Measurements from ENCODE around the gene PLS1. TPM values are rescaled to one million over a fixed set of nuclear protein-coding genes. Genes with fewer than 3 reads are reported as not detected.
A peak's percentile ranks its signal among the peaks of the same experiment; 100 is the strongest.
"Not testable (repeated sequence)": the region's sequence is repeated elsewhere in the genome, so short reads cannot be mapped to it uniquely, and the experiment has no call there.

Gene PLS1
- polyA plus RNA-seq, 4 donors = 25.0 to 29.3 (median 27.1) TPM

DNA sequence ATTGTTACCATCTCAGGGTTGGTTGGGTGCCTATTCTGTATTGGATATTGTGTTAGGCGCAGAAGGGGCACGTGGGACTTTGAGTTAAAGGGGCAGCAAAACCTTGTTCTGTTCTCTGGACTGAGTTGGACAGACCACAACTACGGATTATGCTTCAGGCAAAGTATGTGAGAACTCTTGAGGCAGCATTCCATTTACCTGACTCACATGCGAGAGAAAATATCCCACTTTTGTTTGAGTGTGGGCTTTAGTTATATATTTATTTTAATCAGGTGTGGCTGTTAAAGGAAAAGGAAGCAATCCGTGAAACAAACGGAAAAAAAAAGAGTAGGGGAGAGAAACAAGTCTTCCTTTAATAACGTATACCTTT lies 627 bp upstream of the PLS1 start:
- peak in 1 of 4 donors; percentile 24 for DNase-seq (ENCODE audit: low read depth in 4 of 4, low spot score in 2 of 4)

DNA sequence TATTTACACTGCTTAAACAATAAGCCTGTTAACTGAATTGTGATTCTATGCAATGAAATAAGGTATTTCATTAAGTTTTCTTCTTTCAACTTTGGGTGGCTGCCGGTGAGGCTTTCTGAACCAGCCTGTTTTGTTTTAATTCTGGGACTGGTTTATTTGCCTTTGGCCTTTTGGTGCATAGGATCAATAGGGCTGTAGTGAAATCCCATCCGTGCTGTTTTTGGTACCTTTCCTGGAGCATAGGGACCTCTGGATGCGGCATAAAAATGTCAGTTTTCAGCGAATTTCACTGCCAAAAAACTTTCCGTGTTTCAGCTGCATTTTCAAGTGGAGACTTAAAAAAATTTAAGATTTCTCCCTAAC lies 514 bp downstream of the PLS1 start:
- no peak for DNase-seq (ENCODE audit: low read depth in 4 of 4, low spot score in 2 of 4)

DNA sequence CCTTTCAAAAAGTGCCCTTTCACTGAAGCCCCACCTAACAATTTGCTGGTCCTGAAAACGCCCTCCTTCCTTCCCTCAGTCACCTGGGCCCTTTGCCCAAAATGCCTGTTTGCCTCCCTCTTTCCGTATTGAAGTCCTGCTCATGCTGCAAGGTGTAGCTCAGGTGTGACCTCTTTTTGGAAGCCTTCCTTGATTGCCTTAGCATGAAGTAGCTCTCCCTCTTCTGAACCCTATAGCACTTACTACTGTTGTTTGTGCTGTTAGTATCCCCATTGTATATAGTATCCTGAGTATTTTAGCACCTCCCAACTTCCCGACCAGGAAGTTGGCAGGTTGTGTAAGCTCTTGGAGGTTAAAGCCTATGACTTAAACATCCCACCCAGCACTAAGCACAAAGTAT lies 1.7 kb downstream of the PLS1 start:
- DNase-seq (ENCODE audit: low read depth in 4 of 4, low spot score in 2 of 4) = no peak

DNA sequence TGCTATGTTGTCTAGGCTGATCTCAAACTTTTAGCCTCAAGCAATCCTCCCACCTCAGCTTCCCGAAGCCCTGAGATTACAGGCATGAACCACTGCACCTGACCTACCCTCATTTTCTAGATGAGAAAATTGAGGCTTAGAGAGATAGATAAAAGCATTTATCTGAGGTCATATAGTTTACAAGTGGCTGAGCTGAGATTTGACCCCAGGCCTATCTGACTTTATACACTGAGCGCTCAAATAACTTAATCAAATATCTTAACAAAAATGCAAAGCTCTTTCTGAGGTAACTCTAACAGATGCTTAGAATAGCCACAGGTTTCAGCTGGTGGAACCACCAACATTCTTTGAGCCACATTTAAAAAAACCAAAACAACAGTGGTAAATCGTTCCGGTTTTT lies 5.5 kb downstream of the PLS1 start:
- no peak for DNase-seq (ENCODE audit: low read depth in 4 of 4, low spot score in 2 of 4)

DNA sequence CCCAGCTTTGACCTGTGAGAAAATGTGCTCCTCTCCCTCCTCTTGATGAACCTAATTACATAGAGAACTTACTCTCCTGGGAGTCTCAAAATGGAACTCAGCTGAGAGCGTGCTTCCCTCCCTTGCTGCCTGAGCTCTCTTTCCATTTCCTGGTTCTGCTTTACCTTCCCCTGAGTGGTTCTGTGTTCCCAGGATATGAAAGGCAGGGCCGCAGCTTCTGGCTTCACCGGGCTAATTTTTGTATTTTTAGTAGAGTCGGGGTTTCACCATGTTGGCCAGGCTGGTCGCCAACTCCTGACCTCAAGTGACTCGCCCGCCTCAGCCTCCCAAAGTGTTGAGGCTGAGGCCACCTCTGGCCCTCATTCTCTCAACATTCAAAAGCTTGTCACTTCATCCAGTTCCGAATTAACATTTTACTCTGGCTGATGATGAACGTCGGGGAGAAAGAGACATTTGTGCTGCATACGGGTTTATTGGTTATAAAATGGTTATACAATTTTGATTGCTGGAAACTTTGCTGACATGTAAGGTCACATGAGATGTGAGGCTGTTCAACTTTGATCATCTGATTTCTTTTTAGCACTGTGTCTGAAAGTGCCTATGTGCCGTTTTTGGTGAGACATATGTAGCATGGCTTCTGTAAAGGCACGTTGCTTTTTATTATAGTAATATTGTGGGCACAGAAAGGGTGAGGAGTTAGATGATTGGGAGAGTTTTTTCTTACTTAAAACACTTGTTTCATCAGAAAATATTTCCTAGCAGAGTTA lies 6.6 kb downstream of the PLS1 start:
- DNase-seq (ENCODE audit: low read depth in 4 of 4, low spot score in 2 of 4) = no peak

DNA sequence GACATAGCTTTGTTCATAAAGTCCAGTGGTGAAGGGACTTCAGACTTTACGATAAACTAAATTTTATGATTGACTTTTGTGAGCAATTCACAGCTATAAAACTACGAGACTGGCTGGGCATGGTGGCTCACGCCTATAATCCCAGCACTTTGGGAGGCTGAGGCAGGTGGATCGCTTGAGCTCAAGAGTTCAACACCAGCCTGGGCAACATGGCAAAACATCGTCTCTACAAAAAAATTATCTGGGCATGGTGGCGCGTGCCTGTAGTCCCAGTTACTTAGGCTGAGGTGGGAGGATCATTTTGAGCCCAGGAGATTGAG lies 7.2 kb downstream of the PLS1 start:
- DNase-seq (ENCODE audit: low read depth in 4 of 4, low spot score in 2 of 4) = not testable (repeated sequence)

DNA sequence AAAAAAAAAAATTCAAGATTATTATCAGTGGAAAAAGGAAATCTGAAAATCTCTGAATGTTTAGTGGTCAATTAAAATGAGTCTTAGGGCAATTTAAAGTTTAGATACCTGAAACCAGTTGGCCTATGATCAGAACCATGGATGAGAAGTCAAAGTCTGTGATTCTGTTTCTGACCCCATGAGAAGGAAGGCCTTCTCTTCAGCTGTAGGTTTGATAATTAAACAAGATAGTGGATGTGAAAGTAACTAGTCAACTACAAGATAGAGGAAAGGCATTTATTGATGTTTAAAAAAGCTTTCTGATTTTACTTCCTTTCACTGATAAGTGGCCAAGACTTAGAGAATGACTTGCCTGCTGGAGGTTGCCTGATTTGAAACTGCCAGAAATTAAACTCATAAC lies 8.7 kb downstream of the PLS1 start:
- no peak for DNase-seq (ENCODE audit: low read depth in 4 of 4, low spot score in 2 of 4)

DNA sequence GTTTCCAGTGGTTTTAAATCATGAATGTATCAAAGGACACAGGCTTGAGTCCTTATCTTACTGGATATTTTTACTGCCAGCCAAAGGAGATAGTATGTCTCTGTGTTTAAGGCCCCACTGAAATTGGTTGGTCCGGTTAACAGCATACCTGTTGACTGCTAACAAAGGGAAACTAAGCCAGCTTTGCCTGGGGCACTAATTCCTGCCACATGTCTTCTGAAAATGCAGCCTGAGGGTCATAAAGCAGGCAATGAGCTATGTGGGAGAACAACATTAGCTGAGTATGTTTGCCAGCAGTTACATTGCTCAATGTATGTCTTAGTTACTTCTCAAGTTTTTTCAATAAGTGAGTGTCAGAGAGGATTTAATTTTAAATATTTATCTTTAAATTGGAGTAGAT lies 12.4 kb downstream of the PLS1 start:
- DNase-seq (ENCODE audit: low read depth in 4 of 4, low spot score in 2 of 4) = no peak

DNA sequence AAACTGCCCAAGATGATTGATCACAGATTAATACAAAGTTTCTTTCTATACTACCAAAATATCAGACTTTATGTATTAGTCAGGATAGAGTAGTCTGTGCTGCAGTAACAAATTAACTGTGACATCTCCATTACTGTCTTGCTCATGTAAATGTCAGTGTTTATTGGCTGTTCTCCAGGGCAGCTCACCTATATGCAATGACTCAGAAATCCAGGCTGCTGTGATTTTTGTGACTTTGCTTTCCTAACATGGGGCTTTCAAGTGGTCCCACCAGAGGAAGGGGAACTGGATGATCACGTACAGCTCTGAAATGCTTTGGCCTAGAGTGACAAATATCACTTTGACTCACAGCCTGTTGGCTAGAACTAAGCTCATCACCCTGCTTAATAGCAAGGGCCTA lies 12.9 kb downstream of the PLS1 start:
- DNase-seq (ENCODE audit: low read depth in 4 of 4, low spot score in 2 of 4) = no peak

DNA sequence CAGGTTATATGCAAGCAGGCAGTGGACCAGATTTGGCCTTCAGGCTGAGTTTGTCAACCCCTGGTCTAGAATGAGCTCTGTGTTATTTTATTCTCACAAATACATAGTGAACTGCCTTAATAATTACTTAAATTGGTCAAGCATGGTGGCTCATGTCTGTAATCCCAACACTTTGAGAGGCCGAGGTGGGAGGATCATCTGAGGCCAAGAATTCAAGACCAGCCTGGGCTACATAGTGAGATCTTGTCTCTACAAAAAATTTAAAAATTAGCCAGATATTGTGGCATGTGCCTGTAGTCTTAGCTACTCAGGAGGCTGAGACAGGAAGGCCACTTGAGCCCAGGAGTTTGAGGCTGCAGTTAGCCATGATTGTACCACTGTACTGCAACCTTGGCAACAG lies 15.0 kb downstream of the PLS1 start:
- DNase-seq (ENCODE audit: low read depth in 4 of 4, low spot score in 2 of 4) = no peak

DNA sequence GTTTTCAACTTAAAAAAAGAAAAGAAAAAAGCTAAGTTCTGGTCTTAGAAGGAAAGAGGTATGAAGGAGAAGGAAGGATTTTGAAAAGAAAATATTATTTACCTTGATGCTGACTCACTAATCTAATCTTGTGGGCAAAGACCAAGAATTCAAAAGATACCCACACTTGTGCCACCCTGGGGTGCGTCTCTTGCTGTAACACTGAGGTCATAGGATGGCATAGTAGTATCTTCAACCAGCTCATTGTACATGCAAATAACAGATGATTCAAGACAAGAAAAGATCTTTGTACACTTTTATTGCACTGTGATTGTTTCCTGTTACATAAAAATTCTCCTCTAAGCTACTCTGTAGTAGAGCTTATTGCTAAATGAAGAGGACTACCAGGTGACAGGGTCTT lies 17.3 kb downstream of the PLS1 start:
- DNase-seq (ENCODE audit: low read depth in 4 of 4, low spot score in 2 of 4) = no peak

DNA sequence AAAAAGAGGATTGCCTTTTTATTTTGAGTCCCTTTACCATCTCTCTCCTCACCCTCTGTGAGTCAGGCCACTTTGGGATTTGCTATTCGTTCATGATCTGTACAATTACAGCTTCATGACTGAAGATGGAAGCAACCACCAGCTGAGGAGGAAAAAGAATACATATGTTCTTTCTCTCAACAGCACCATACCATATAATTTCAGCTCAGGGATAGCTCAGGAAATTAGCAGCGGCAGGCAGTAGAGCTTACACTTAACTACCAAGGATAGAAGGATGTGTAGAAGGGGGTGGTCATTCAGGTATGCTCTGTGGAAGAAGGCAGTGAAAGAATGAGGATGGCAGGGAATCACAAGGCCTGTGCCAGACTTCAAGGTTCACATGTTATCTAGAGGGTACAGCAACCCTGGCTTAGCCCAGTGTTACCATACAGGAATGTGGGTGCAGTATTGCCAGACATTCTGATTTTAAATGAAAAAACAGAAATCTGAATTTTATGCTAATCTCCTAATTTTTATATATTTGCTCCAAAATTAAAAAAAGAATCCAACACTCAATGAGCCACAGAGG lies 17.9 kb downstream of the PLS1 start:
- no peak for DNase-seq (ENCODE audit: low read depth in 4 of 4, low spot score in 2 of 4)

DNA sequence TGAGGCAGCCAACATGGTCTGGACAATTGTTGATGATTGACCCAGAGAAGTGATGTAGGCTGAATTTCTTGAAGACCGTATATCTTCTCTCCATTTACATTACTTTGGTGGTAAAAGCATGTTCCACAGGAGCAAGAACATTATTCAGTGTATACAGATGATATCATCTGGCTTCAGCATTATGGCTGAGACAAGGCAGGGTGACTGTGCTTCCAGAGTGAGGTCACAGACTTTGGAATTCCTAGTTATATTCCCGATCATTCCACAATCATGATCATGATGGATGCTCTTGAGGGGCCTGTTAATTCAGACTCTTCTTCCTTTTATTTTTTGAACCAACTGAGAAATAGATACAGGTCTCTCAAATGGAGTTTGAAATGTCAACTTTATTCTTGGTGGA lies 19.0 kb downstream of the PLS1 start:
- no peak for DNase-seq (ENCODE audit: low read depth in 4 of 4, low spot score in 2 of 4)

DNA sequence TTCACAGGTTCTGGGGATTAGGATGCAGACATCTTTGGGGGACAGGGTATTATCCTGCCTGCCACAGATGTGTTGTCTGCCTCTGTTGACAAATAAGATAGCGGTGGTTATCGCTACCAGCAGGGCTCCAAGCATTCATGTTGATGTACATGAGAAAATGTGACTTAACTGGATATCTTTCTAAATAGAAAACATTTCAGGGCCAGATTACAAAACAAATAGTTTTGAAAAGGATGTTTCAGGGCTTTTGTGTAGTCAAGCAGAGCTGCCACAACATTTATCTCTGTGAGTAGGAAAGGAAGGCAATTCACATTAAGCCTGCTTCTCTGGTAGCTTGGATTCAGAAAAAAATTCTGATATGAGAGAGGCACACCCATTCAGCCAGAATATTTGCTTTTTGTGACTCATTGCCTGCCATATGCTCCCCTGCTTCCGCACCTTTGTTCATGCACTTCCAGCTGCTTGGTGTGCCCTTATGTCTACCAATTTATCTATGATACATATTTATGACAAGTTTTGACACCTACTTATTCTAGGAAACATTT lies 22.8 kb downstream of the PLS1 start:
- DNase-seq (ENCODE audit: low read depth in 4 of 4, low spot score in 2 of 4) = no peak

DNA sequence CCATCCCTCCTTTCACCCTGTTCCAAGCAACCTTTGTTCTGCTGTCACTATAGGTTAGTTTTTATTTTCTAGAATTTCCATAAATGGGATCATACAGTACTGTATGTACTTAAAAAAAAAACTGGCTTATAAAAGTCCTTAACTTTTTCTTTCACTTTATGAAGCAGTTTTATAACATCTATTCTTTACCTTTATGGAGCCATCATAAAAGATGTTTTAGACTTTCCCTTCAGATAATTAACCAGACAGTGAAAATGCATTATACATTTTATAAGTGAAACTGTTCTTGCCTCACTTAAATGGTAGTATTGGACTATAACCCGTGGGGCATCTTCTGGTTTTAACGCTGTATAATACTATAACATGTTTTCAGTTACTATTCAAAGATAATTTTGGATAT lies 26.2 kb downstream of the PLS1 start:
- DNase-seq (ENCODE audit: low read depth in 4 of 4, low spot score in 2 of 4) = no peak

DNA sequence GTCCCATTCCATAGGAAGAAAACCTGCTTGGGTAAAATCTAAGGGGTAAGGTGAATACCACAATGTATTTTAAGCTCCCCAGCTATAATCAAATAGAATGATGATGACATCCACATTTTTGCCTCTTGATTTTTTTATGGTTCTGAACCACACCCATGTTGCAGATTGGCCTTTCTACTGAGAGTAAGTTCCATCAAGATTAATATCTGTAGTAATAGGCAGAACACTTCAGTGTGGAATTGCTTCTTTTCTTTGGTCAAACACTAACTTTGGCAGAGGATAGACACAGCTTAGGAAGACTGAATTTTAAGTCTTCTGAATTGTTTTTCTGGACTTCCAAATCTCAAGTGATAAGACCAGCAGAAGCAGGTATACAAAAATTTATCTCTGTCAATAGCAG lies 27.0 kb downstream of the PLS1 start:
- DNase-seq (ENCODE audit: low read depth in 4 of 4, low spot score in 2 of 4) = no peak

DNA sequence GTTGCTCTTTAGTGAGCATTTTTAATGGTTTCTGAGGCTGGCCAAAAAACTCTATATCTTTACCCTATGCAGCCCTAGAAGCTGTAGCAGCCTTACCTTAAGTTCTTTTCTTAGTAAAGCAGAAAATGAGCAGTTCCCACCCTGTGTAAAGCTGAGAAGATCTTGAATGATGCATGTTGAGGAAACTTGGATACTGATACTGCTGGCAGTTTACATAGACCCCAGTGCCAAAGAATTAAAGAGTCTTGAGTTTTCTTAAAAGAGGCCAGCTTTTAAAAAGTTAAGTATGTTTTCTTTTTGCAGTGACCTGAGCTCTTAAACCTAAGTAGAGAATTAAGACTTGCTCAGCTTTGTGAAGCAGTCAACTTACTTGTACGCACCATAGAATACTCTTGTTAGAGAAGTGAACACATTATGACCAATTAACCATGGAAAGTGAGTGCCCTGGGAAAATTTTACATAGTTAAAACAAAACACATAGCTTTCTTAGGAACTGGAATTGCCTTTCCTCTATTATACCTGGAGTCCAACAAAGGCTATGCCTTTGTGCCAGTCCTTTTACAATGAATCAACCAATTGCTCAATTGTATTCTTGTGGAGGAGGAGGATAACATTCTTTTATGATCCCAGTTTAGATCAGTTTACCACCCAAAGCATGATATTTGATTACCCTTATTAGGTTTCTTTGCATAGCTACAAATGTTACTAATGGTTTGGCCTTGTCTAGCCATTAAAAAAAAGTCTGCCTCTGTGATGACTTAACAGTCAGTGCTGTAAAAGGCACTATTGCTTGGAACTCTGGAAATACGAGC lies 28.4 kb downstream of the PLS1 start:
- no peak for DNase-seq (ENCODE audit: low read depth in 4 of 4, low spot score in 2 of 4)

DNA sequence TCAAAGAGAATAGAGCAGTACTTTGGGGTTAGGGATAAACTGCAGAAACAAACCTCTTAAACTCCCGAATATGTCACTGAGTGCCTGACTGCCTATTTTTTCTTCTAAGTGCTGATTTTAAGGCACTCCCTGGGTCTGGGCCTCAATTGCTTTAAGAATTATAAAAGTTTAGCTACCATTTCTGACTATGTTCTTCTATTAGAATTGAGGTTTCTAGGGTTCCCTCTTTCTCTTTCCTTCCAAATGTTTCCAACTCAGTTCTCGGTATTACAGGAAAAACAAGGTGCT lies 28.9 kb downstream of the PLS1 start:
- no peak for DNase-seq (ENCODE audit: low read depth in 4 of 4, low spot score in 2 of 4)

DNA sequence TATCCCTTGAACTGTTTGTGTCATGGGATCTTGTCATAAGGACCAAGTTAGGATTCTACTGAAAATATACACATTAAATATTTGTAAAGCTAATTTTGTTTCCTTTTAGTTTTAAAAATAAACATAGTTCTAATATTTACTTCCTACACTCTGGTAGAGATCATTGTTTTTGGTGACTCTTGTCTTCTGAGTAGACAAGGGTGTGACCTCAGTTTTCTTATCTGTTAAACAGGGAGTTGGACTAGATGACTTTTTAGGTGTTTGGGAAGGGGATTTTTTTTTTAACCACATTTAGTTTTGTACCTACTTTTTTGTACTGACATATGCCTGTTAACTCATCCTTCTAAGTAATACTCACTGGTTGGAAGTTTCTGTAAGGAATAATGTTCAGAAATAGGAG lies 30.8 kb downstream of the PLS1 start:
- no peak for DNase-seq (ENCODE audit: low read depth in 4 of 4, low spot score in 2 of 4)

DNA sequence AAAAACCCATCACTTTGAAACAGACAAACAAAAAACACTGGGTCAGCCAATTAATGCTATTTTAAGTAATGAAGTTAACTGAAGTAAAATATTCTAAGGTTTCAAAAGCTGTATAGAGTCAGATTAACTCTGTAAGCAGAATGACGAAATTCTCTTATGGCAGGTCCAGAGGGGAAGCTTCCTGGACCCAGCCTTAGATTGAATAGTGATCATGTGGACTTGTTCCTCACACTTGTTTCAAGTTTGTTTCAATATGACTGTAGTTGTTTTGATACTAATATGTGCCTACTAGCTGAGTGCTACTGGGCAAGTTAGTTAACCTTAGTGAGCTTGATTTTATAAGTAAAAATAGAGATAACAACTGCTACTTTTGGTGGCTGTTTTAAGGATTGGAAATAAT lies 32.6 kb downstream of the PLS1 start:
- no peak for DNase-seq (ENCODE audit: low read depth in 4 of 4, low spot score in 2 of 4)

DNA sequence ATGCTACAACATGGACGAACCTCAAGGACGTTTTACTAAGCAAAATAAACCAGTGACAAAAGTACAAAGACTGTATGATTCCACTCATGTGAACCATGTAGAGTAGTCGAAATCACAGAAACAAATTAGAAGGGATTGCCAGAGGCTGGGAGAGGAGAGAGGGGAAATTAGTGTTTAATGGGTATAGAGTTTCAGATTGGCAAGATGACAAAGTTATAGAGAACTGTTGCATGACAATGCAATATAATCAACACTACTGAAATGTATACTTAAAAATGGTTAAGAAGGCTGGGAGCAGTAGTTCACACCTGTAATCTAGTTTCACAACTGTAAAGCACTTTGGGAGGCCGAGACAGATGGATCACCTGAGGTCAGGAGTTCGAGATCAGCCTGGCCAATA lies 36.9 kb downstream of the PLS1 start:
- no peak for DNase-seq (ENCODE audit: low read depth in 4 of 4, low spot score in 2 of 4)

DNA sequence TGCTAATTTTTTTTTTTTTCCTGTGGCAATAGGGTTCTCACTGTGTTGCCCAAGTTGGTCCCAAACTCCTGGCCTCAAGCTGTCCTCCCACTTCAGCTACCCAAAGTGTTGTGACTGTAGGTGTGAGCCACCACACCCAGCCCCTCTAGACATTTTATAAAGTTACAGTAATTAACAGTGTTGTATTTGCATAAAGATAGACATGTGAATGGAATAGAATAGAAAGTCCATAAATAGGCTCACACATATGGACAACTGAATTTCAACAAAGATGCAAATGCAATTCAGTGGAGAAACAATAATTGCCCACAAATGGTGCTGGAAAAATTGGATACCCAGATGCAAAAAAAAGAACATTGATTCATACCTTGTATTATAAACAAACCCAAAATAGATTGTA lies 39.9 kb downstream of the PLS1 start:
- DNase-seq (ENCODE audit: low read depth in 4 of 4, low spot score in 2 of 4) = no peak
